HFF-Myc (cell line): ENCODE results near the gene ATXN7L3B.

Experiments
- DNase-seq: peaks from one replicate; pipeline ENCODE4 v3.0.0-alpha.2; 2011; ENCODE audit warnings: low read depth; ENCODE audit errors: extremely low read depth
- H3K4me3 ChIP-seq: replicated peaks from 2 replicates; pipeline ENCODE4 v1.5.1; 2011; ENCODE audit warnings: low read depth, mild to moderate bottlenecking, control low read depth, low read length
- TF ChIP-seq, protein P1 (sequence below): IDR thresholded peaks from 2 replicates; pipeline ENCODE4 v1.5.1; 2012; ENCODE audit warnings: mild to moderate bottlenecking, low read depth, low read length, control low read depth; ENCODE audit errors: missing control alignments

ATXN7L3B gene

DNA sequence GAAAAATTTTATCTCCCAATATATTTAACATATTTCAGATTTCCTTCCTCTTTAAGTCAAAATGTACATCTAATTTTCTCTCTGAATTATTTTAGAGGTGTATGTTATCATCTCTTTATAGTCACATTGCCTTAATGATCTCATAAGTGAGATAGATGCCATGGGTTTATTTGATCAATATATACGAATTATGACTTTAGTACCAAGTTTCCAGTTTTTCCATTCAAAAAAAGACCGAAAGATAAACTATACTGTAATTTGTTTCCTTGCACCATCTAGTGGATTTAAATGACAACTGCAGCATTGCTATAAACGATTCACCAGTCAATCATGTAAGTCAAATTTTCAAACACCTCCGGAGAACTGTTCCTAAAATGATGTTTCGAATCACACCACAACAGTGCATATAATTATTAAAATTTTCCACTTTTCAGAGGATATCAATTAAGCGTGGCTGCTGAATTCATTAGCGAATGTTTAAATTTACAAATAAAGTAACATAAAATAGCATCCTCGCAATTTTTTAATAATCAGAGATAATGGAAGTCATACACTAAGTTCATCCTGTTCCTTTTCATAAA is 419 bp upstream of the ATXN7L3B start:
- TF ChIP-seq, protein P1, sequence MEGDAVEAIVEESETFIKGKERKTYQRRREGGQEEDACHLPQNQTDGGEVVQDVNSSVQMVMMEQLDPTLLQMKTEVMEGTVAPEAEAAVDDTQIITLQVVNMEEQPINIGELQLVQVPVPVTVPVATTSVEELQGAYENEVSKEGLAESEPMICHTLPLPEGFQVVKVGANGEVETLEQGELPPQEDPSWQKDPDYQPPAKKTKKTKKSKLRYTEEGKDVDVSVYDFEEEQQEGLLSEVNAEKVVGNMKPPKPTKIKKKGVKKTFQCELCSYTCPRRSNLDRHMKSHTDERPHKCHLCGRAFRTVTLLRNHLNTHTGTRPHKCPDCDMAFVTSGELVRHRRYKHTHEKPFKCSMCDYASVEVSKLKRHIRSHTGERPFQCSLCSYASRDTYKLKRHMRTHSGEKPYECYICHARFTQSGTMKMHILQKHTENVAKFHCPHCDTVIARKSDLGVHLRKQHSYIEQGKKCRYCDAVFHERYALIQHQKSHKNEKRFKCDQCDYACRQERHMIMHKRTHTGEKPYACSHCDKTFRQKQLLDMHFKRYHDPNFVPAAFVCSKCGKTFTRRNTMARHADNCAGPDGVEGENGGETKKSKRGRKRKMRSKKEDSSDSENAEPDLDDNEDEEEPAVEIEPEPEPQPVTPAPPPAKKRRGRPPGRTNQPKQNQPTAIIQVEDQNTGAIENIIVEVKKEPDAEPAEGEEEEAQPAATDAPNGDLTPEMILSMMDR = peak; percentile 36
- peak; percentile 31 for DNase-seq
- H3K4me3 ChIP-seq = peak overlapping the region; percentile 93

DNA sequence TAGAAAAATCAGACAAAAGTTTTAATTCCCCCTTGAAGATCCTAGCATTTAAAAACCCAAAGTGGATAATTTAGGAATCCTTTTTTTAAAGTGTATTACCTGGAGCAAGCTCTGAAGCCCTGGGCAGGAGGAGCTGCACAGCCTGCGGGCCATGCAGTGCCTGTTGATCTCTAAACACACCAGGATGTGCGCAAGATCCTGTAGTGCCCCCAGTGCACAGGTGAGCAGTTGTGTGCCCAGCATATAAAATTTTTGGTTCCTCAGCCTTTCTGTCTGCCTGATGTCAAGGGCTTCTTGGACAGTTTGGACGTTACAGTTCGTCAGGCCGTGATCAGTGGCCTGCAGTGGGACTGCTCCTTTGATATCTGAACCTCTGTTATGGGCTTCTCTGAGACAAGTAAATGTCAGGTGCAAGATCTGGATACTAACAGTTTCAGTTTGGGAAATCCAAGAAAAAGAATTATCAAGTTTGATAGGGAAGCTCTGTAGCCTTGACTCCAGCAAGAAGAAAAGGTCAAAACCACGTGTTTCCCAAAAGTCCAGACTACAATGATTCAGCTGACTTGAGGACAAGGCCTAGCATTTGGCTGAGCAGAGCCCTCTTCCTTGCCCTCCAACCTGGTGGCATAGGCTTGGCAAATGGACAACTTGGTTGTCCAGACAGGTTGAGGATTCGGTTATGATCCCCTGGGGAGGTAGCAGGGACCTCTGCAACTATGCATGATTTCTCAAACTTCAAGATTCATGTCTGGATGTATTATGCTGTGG is 1.0 kb downstream of the ATXN7L3B start:
- peak overlapping the region; percentile 93 for H3K4me3 ChIP-seq
- DNase-seq = no peak
- TF ChIP-seq, protein P1 = no peak

DNA sequence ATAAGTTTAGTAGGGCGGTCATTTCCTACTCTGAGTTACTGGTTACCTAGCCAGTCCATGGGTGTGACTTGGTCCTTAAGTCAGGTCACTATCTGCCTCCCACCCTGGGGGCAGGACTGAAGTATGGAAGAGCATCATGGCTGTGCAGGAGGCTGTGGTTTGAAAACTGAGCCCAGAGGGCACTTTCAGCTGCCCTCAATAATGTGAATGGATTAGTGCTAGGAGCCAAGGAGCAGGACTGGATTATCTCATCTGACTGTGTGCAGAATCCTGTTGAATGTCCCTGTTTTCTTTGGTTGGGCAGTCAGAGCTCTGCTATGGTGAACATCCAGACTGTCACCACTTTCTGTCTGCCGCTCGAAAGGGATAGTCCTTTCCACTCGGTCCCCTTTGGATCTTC is 1.6 kb downstream of the ATXN7L3B start:
- DNase-seq = no peak
- peak overlapping the region; percentile 93 for H3K4me3 ChIP-seq
- TF ChIP-seq, protein P1 = no peak

DNA sequence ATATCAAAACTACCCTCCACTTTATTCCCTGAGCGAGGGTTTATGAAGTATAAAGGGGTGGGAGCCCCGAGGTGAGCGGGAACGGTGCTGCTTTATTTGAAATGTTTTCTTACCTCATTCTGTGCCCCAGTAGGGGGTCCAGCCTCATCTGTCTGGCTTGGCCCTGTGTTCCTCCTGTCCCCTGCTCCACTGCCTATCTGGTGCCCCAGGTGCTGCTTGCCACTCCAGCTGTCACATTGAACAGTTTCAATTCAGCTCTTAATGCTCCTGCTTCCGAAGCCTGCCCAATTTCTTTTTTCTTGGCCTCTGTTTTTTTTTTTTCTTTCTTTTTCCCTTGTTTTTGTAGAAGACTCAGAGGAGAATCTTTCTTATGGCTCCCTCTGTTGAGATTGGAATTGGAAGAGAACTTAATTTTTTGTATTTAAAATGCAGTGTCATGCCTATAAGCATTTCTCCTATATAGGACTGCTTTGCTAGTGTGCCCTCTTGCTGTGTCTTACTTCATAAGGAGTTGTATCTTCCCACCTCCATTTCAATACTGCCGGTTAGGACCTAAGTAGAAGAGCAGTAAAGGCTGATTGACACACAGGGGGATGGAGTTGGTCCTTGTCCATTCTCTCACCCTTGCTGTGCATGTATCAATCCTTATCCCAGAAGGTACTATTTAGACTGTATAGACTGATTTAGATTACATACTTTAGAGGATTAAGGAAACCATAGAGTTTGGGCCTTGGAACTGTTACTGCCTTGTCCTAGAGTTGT is 2.3 kb downstream of the ATXN7L3B start:
- peak overlapping the region; percentile 93 for H3K4me3 ChIP-seq
- TF ChIP-seq, protein P1 = no peak
- DNase-seq = no peak

DNA sequence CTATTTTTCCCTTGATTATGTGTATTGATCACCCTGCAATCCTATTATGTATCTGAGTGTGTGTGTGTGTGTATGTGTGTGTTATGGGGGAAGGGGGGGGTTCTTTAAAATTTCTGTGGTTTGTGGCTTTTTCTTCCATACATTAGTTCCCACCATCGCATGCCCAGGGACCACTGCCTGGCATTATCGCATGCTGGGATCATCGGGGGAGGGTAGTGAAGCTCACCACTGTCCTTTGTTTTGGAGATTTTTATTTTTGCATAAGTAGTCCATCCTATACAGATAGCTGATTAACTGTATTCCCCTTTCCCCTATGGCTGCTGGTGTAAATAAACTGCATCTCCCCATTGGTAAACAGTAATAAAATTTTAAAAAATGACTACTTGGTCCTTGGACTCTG is 3.4 kb downstream of the ATXN7L3B start:
- TF ChIP-seq, protein P1 = no peak
- H3K4me3 ChIP-seq = peak overlapping the region; percentile 93
- no peak for DNase-seq

DNA sequence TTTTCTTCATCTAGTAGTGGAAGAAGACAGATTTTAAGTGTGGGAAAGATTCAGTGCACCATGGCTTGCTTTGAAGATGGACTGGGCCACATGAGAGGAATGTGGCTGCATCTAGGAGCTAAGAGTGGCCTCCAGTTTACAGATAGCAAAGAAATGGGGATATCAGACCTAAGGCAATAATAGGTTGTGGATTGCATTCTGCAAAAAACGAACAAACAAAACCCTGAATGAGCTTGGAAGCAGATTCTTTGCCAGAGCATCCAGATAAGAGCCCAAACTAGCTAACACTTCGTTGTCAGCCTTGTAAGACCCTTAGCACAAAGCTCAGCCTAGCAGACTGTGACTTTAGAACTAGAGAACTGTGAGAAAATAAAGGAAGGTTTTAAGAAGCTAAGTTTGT is 9.6 kb downstream of the ATXN7L3B start:
- no peak overlapping the region for H3K4me3 ChIP-seq
- TF ChIP-seq, protein P1 = no peak
- DNase-seq = no peak
